RPMI7951 (cell line): ENCODE measurements around the gene KRT85. TPM values are rescaled to one million over a fixed set of nuclear protein-coding genes. Genes with fewer than 3 reads are reported as not detected.
A peak's percentile ranks its signal among the peaks of the same experiment; 100 is the strongest.
"Not testable (repeated sequence)": the region's sequence is repeated elsewhere in the genome, so short reads cannot be mapped to it uniquely, and the experiment has no call there.

Experiments used
- DNase-seq: peaks from one replicate; pipeline ENCODE4 v3.0.0-alpha.2; 2012; ENCODE audit warnings: low read depth
- total RNA-seq: library from RNA; depleted of rRNA; stranded (reverse); fragments of >200 nt; shearing (Covaris generic); gene quantifications from 2 replicates; pipeline ENCODE4 v1.2.3, GENCODE V29; 2014; rRNA removed

The KRT85 gene
- total RNA-seq, result not detected in 2 replicates

DNA sequence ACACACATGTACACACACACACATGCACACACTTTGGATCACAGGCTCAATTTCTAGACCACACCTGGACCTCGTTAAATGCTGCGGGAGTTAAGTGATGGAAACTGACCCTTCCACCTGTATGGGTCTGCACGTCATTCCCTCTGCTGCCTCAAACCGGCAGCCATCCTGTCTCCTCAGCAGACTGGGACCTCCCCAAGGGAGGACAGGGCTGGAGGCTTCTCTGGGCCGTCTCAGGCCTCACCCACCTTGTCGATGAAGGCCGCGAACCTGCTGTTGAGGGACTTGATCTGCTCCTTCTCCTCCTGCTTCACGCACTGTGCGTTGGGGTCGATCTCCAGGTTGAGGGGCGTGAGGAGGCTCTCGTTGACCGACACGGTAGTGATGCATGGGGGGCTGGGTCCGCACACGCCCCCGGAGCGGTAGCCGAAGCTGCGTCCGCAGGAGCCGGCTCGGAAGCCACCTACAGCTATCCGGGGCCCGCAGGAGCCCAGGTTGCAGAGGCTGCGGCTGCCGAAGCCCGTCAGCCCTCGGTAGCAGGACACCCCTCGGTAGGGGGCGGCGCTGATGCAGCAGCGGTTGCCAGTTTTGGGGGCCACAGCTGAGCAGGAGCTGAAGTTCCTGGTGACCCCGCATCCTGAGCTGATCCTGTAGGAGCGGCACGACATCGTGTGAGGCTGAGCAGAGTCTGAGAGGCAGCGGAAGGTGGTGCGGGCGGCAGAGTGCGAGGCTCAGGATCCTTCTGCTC, at the start of gene KRT85:
Gene KRT85, minus strand, starts transcription at position 744 of the 748 bp plus-strand sequence. Its CDS starts 76 bp downstream, at position 668.
- DNase-seq, result no peak

DNA sequence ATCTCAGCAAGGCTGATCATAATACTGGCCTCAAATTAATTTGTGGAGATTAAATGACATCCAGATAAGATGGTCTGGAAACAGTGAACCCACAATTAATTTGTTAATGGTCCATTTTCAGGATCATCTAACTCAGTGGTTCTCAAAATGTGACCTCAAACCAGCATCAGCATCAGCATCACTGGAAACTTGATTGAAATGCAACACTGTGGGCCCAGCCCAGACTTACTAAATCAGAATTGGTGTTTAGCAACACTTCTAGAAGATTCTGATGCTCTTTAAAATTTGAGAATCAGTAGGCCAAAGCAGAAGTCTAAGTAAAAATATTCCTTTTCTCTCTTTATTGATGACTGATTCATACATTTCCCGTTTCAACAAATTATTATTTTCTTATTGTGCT, 49.5 kb upstream of the KRT85 start:
- no peak for DNase-seq

DNA sequence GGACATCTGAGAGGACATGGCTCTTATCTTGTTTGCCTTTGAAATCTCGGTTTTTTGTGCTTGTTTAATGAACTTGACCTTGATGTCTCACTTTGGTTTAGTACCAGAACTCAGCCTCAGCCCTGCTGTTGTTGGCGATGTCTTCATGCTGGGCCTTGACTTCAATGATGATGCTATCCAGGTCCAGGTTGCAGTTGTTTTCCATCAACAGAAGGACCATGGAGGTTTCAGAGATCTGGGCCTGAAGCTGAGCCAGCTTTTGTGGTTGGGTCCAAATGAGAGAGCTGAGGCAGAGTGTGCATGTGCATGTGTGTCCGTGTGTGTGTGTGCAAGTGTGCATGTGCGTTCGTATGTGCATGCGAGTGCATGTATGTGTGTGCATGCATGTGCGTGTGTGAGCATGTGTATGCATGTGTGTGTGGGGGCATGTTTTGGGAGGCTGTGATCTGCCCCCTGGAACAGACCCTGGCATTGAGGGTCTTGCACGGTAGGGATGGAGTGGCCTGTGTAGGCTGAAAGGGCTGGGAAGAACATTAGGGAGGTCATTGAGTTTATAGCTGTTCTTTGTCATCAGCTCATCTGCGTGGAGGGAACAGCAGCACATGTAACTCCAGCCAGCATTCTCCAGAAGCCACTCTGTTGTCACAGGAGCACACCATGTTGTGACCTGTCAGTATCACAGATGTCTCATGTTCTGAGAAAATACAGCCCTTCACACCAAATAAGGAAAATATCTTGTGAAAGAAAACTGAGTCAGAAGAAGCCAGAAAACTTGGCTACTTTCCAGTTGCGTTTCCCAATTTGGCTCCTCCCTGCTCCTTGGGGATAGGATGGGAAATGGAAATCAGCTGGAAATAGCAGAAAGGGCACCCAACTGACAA, 48.8 kb upstream of the KRT85 start:
- peak; percentile 57 for DNase-seq

DNA sequence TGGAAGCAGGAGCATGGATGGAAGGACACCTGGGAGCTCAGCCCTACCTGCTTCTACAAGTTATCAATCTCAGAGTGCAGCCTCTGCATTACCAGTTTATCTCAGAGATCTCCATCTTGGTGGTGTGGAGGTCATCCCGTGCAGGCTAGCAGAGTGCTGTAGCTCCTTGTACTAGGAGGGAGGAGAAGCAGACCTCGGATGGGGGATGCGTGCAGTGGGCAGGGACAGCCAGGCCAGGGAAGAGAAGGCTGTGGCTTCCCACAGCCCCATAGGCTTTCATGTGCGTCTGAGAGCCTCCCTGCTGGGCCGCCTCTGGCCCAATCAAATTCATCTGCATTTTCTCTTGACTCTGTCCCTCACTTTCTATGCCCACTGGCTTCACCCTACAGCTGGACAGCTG, 47.7 kb upstream of the KRT85 start:
- no peak for DNase-seq

DNA sequence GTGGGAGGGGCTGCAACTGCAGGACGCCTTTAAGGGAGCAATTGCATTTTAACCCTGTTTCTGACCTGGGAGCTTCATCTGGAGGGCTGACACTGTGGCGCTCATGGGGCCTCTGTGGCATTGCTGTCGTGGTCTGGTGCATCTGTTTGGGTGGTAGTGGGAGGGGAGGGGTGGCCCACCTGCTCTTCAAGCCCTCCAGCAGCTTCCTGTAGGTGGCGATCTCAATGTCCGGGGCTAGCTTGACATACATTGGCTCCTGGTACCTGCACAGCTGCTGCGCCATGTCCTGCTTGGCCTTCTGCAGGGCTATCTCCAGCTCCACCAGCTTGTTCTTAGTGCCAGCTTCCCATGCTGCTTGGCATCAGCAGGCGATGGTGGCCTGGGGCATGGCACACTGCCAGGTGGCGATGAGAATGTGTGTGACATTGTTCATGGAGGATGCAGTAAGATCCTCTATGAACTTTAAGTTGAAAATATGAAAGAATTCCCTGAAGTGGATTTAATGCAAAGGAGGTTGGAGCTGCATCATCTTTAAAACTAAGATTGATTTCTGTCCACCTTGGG, 46.6 kb upstream of the KRT85 start:
- no peak for DNase-seq

DNA sequence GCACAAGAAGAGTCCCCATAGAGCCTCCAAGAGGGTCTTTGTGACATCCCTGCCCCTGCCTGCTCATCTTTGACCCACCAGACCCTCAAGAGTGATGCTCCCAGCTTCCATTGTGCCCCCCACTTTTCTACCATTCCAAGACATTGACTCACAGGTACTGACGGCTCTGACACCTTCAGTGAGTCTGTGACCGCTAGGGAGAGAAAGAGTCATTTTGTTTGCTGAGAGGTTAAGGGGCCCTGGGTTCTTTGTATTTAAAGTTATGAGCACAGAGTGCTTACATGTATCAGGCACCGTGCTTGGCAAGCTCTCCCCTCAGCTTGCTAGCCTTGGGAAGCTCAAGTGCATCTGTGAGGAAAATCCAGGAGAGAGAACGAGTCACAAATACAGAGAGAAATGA, 45.9 kb upstream of the KRT85 start:
- no peak for DNase-seq

DNA sequence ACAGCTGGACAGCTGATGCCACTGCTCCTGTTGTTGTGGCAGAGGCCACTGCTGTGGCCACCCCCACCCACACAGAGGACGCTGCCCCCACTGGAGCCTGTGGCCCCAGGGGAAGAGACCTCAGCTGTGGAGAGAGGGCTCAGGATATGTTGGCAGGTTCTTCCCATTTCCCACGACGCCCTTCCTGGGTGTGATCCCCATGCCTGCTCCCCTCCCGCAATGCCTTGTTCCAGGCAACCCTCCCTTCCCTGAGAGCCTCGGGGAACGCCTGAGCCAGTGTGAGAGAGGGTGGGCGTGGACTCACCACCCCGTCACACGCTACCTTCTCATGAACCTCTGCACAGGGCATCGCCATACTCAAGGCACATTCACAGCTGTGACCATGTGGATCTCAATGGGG, 44.5 kb upstream of the KRT85 start:
- DNase-seq, result no peak

DNA sequence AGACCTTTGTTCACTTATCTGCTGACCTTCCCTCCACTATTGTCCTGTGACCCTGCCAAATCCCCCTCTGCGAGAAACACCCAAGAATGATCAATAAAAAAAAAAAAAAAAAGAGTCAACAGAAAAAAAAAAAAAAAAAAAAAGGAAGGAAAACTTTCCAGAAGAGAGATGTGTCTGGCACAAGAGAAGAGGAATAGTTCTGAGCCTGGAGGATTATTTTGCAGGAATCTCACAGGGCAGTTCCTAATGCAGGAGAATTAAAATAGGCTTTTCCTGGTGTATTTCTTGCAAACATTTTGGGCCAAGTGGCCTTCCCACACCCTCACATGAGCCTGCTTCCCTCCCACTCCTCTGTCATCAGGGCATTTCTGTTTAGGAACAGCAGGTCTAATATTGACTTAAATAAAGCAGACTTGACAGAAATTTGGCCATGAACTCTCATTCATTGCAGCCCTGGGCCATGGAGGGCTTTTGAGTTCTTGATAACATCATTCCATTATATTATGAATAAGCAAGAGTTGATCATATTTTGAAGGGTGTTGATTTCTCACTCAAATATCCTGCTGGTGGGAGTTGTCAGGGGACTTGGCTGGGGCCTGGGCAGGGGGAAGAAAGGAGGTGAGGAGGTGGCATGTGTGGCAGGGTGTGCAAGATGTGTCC, 43.4 kb upstream of the KRT85 start:
- DNase-seq, result not testable (repeated sequence)

DNA sequence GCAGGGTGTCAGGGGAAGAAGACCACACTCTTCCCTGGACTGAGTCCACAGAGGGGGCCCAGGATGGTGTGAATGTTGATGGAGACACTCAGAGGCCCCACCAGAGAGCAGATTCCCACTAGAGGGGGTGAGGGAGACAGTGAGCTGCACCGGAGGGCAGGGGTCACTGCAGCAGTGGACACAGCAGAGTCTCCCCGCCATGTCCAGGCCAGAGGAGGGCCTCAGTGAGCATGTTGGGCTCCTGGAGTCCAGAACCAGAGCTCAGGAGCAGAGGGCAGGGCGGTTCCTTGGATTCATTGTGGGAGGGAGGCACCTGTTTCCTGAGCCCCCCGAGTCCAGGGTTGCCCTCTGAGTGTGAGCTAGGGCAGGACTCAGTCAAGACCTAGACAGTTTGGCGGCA, 40.6 kb upstream of the KRT85 start:
- no peak for DNase-seq

DNA sequence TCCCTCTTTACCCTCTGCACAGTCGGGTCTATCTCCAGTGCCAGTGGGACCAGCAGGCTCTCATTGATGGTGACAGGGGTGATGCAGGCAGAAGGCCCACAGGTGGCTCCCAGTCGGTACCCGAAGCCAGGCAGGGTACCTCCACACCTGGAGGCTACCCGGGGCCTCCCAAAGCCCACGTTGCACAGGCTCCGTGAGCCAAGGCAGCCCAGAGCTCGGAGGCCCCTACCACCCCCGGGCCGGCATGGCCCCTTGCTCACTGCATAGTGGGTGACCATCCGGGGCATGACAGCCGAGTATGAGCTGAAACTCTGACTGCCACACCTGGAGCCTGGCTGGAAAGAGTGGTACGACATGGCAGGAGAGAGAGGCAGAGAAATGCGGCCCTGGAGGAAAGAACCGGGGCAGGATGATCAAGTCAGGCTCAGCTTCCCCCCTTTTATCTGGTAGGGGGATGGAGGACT, 38.7 kb upstream of the KRT85 start, which contains the start of gene KRT82:
Gene KRT82, minus strand, starts transcription at position 414 of the 464 bp plus-strand sequence. Its CDS starts 58 bp downstream, at position 356.
- no peak for DNase-seq

DNA sequence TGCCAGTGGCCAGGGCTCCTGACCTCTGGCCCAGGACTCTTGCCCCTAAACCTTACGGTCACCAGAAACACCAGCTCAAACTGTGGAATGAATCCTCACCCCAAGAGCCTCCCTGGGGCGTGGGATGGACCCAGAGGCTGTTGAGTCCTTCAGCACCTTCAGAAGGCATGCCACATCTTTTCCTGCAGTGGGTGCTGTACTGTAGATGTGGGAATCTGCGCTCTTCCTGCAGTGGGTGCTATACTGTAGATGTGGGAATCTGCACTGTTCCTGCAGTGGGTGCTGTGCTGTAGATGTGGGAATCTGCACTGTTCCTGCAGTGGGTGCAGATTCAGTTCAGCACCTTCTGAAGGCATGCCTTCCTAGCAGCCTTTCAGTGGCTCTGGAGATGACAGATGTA, 37.7 kb upstream of the KRT85 start:
- no peak for DNase-seq

DNA sequence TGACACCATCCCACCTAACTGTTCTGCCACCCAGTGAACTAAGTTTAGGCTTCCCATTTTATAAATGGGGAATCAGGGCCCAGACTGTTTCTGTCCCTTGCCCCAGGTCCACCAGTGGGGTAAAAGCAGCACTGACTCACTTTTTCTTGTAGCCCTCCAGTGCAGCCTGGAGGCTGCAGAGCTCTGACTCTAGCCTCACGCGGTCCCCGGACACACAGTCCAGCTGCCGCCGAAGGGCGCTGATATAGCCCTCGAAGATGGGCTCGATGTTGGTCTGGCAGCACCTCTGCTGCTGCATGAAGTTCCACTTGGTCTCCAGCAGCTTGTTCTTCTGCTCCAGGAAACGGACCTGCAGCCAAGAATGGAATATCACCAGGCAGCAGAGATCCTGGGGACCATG, 36.3 kb upstream of the KRT85 start:
- DNase-seq, result no peak

DNA sequence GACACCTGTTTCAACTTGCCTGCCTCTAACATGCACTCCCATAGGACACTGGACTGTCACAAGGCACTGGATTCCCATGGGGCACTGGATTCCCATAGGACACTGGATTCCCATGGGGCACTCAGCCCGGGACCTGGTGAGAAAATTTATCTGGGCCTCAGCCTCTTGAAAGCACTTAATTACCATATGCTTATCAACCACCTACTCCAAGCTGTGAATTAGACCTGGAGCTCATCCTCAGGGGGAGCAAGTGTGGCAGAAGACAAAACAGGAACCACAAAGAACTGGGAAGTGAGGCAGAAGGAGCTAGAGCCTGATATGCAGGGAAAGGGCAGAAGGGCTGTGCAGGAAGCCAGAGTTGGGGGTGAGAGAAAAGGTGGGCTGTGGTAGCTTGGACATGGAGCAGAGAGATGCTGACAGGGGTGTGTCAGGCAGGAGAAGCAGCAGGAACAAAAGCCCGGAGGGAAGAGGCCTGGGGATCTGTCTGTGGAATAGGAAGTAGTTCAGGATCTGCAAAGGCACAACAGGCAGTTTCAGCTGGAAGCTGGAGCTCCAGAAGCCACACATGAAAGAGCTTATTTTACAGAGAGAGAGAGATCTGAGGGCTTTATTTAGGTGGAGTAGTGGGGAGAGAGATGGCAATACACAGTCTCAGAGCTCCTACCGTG, 35.7 kb upstream of the KRT85 start:
- DNase-seq, result no peak

DNA sequence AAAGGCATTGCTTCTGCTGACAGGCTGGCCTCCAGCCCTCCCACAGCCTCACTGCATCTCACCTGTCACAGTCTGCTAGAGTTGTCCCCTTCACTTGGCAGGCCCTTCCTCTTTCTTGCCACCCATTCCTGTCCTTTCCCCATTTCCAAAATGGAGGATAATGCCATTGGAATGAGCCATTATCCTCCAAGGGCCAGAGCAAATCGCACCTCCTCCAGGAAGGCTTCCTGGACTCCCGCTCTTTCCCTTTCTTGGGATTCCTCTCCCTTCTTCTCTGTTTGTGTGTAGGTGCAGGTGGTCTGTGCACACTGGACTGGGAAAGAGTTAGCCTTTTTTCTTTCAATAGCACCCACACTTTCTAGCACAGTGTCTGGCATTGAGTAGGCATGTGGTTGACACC, 35.1 kb upstream of the KRT85 start:
- DNase-seq, result no peak

DNA sequence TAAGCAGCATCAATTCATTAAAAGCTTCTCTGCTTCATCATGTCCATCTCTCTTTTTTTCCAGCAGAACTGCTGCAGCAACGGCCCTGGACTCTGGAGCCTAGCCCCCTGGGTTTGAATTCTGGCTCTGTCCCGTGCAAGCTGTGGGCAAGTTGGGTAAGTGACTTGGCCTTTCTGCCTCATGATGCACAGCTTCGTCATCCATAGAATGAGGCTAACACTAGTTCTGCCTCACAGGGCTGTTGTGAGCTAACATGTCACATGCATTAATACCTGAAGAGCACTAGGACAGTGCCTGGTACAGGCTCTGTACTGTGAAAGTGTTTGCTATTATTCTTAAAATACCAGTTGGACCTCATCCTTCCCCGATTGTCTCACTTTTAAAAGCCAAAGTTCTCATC, 34.6 kb upstream of the KRT85 start:
- DNase-seq, result no peak

DNA sequence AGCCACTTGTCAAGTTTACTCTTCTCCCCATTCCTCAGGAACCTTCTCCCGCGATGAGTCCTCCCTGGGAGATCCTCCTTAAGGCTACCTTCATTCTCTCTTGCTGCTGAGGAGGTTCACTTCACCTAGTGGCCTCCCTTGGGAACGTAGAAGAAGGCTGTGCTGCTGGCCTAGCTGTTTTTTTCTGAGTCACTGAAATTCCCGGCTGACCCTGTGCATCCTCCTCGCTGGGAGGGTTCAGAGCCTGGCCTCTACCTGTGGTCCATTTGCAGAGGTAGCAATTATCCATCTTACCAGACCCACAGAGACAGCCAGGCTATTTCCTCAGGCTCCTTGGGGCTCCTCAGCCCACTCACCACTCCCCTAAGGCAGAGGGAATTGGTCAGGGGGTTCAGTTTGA, 34.2 kb upstream of the KRT85 start:
- DNase-seq, result no peak

DNA sequence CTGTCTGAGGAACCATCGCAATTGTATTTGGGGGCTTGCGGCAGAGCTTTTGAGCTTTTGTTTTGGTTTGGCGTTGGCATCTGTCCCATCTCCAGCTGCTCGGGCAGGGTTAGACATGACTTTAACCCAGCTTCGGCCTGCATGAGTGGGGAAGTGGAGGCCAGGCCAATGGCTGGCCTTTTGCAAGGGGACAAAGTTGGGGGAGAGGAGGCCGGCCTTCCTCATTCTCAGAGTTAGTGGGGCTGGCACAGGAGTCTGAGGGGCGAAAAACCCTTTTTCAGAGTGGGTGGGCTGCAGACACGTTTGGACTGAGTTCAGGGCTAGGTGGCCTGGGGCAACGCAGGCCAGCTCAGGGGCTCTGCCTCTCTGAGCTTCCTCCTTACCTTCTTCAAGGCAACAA, 33.6 kb upstream of the KRT85 start:
- DNase-seq, result no peak

DNA sequence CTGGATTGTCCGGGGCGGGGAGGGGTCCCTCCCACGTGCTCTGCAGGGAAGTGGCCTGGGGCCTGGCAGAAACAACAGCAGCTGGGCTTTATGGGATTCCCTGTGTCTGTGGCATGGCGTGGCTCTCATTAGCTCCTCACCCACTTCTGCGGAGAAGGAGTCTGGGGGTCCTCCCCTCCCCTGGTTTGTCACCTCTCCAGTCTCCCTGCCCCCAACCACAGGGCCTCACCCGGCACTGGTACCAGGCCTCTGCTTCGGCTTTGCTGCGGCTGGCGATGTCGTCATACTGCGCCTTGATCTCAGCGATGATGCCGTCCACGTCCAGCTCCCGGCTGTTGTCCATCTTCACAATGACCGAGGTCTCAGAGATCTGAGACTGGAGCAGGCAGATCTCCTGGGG, 32.5 kb upstream of the KRT85 start:
- no peak for DNase-seq

DNA sequence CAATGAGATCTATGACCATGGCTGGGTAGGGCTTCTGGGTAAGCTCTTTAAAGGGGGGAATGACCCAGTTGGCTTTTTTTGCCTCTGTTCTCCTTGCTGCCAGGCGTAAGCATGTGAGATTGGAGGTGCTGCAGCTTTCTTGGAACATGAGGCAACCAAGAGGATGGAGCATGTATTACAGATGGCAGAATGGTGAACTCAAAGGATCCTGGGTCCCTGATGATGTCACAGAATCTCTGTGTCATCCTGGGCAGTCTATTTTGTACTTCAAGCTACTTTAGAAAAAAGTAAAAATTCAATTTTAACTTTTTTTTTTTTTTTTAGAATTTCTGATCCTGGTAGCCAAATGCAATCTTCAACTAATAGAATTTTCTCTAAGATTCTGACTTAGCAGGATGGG, 30.9 kb upstream of the KRT85 start:
- no peak for DNase-seq

DNA sequence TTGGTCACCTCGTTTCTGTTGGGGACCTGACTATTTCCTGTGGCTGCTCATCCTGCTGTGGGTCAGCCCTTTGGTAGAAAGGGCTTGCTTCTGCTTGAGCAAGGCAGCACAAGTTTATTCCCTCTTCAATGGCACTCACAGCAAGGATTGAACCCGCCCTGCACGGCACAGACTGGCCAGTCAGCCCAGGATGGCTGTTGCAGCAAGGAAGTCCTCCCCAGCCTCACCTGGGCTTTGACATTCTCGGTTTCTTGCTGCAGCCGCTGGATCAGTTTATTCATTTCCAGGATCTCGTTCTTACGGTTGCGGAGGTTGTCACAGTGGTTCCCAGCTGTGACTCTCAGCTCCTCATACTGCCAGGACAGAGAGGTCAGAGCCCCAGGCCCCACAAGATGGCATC, 29.4 kb upstream of the KRT85 start:
- DNase-seq, result no peak

DNA sequence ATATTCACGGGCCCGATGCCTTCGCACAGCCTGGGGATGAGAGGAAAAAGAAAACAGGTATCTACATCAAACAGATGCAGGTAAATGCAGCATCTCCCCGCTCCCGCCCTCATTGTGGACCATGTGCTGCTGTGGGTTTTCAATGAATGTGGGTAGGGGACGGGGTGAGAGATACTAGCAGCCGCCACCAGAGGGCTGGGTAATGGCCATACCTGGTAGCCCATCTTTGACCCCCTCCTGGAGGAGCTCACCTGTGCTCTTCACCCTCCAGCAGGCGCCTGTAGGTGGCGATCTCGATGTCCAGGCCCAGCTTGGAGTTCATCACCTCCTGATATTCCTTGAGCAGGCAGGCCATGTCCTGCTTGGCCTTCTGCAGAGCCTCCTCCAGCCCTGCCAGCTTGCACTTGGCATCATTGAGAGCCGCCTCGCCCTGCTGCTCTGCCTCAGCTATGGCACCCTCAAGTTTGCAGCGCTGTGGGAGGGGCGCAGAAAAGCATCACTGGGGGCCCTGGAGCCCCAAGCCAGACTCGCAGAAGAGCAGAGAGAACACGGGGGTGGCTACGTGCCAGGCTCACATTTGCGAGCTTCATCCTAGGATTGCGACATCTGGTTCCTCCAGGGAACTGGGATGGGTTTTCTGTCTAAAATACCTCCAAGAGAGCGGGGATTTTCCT, 28.6 kb upstream of the KRT85 start:
- no peak for DNase-seq
